GM19452 (cell line): ENCODE data around the gene ERP44.
"Not testable (repeated sequence)": the region's sequence is repeated elsewhere in the genome, so short reads cannot be mapped to it uniquely, and the experiment has no call there.

Source experiments
- ATAC-seq: cut with Tn5 transposase; IDR thresholded peaks from one replicate; pipeline ENCODE4 v1.9.1; 2021; ENCODE audit not compliant: unreplicated experiment

The ERP44 gene

DNA sequence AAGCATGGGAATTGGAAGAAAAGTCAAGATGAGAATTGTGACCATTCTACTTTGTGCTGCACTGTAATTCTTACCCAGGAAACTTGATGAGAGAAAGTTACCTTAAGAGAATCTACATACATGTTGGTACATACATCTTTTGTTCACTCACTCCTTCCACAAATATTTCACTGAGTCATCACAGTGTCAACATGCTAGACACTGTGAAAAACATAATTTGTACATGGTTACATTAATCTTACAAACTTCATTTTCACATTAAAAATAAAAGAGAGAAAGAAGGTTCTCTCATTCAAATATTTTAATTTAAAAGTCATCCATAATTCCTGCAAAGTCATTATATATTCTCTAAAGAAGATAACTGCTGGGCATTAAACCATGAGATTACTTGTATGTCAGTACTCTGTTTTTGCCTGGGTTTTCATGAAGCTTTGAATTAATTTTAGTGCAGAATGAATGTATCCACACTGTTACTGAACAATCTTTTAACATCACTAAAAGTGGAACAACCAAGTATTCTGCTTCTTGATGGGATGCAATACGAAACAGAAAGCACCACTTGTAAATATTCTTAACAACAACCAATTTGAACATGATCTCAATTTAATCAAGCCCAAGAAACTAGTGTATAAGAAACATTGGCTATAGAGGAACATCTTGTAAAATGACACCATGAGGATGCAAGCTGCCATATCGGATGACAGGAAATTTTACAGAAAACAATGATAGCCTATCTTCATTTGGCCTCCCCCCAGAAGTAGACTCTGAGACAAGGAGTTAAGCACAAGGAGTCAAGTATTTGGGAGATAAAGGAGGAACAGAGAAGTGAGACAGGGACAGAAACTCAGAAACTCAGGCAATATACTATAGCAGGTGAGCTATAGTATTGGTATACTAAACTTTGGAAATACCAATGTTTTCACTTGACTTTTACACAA is 28.4 kb downstream of the ERP44 start:
- ATAC-seq: no peak

DNA sequence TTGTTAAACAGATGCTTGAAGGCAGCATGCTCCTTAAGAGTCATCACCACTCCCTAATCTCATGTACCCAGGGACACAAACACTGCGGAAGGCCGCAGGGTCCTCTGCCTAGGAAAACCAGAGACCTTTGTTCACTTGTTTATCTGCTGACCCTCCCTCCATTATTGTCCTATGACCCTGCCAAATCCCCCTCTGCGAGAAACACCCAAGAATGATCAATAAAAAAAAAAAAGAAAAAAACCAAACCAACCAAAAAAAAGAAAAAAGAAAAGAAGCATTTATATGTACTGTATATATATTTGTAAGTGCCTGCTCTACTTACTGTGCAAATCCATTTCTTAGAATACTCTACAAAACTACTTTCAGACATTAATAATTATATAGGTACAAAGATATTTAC is 29.7 kb downstream of the ERP44 start:
- ATAC-seq: not testable (repeated sequence)

DNA sequence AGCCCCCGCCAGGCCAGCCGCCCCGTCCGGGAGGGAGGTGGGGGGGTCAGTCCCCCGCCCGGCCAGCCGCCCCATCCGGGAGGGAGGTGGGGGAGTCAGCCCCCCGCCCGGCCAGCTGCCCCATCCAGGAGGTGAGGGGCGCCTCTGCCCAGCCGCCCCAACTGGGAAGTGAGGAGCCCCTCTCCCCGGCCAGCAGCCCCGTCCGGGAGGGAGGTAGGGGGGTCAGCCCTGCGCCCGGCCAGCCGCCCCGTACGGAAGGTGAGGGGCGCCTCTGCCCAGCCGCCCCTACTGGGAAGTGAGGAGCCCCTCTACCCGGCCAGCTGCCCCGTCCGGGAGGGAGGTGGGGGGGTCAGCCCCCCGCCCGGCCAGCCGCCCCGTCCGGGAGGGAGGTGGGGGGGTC is 30.8 kb downstream of the ERP44 start:
- ATAC-seq: not testable (repeated sequence)

- peak; percentile 68 for ATAC-seq
These were observed 32.3 kb downstream of the ERP44 start for GRCh38 chr9:100066539-100066938.

DNA sequence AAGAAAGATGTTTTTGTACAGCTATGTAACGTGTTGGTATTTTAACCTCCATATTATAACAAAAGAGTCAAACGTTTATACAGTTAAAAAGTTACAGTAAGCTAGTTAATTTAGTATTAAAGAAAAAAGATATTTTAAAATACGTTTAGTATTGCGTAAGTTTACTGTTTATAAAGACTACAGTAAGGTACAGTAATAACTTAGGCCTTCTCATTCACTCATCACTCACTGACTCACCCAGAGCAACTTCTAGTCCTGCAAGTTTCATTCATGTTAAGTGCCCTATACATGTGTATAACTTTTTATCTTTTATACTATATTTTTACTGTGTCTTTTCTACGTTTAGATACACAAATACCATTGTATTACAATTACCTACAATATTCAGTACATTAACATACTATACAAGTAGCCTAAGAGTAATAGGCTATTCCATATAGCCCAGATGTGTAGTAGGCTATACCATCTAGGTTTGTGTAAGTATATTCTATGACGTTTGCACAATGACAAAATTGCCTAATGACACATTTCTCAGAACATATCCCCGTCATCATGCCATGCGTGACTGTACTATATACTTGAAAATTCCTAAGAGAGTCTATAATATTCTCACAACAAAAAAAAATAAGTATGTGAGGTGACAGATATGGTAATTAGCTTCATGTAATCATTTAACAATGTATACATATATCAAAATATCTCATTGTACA is 33.8 kb downstream of the ERP44 start:
- no peak for ATAC-seq

- peak; percentile 35 for ATAC-seq
These were observed 35.6 kb downstream of the ERP44 start for GRCh38 chr9:100063185-100063584.

DNA sequence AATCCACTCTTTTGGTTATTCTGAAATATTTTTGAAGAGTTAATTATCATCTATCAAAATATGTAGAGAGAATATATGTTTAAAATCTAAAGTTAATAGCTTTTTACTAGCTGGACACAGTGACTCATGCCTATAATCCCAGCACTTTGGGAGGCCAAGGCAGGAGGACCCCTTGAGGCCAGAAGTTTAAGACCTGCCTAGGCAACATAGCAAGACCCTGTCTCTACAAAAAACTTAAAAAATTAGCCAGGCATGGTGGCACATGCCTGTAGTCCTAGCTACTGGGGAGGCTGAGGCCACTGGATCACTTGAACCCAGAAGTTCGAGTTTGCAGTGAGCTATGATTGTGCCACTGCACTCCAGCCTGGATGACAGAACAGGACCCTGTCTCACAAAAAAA is 36.1 kb downstream of the ERP44 start:
- not testable (repeated sequence) for ATAC-seq

DNA sequence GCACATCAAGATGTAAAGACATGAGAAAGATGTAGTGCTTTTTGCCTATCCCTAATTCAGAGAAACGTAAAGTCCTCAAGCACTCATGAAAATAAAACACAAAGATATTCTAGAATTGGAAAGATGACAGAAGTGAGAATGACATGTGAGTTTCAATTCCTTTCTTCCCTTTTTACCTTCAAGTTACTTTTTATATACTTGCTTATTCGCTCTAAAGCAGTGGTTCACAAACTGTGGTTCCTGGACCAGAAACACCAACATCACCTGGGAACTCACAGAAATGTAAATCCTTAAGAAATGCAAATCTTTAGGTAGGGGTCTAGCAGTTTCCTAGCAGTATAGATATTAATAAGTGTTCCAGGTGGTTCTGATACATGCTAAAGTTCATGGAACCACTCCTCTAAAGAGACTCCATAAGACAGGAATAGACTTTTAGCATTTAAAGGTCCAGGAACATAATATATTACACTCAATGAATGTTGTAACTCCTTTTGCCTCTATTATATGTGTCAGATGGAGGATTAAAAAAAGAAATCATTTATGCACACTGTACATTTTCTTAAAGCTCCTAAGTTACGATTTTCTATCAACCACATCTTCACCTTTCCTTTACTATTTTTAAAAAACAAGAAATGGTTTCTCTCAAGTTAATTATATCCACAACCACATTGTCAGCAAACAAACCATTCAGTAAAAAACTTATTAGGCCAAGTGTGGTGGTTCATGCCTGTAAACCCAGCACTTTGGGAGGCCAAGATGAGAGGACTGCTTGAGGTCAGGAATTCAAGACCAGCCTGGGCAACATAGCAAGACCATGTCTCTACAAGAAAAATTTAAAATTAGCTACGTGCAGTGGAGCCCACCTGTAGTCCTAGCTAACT is 39.9 kb downstream of the ERP44 start:
- peak; percentile 71 for ATAC-seq

DNA sequence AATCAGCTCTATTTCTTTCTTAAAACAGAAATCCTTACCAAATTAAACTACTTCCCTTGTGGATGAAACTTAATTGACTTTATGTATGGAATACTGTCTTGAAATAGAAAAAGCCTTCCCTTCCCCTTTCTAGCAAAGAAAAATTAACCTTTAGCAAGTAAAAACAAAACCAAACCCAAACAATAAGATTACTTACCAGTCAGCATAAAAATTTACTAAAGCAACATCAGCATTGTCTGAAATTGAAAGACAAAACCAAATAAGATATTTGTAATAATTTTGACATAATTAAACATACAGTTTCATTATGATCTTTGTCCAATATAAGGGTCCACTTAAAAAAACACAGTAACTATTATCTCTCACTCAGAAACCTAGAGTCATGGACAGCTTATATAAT is 41.2 kb downstream of the ERP44 start:
- no peak for ATAC-seq

DNA sequence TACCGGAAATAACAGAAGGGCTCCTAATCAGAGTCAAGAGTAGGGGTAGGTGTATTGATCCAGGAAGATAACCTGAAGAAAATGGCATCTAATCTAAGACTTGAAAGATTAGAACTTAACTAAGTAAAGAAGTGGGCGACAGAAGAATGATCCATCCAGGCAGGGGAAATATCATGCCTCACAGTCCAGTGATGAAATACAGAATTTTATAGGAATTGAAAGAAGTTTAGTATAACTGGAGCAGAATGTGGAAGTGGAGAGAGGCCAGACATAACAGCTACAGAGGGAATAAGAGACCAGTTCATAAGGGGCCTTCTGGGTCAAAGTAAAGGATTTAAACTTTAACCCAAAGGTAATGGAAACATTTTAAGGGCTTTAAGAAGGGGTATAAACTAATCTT is 42.2 kb downstream of the ERP44 start:
- ATAC-seq: no peak

GRCh38 chr9:100052375-100052774 is 46.4 kb downstream of the ERP44 start:
- no peak for ATAC-seq

DNA sequence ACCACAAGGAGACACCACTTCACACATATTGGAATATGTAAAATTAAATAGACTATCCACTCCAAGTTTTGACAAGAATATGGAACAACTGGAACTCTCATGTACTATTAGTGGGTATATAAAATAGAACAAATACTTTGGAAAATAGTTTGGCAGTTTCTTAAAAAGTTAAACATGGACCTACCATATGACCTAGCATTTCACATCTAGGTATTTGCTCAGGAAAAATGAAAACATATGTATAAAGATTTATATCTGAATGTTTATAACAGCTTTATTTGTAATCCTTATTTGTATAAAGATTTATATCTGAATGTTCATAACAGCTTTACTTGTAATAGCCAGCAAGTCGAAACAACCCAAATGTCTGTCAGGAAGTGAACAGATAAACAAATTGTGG is 49.2 kb downstream of the ERP44 start:
- ATAC-seq: no peak

DNA sequence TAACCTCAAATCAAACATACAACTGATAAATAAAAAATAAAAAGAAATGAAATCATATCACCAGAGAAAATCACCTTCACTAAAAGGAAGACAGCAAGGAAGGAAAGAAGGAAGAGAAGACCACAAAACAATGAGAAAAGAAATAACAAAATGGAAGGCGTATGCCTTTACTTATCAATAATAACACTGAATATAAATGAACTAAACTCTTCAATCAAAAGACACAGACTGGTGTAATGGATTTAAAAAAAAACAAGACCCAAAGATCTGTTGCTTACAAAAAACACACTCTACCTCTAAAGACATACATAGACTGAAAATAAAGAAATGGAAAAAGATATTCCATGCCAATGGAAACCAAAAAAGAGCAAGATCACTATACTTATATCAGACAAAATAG is 60.3 kb downstream of the ERP44 start:
- no peak for ATAC-seq

DNA sequence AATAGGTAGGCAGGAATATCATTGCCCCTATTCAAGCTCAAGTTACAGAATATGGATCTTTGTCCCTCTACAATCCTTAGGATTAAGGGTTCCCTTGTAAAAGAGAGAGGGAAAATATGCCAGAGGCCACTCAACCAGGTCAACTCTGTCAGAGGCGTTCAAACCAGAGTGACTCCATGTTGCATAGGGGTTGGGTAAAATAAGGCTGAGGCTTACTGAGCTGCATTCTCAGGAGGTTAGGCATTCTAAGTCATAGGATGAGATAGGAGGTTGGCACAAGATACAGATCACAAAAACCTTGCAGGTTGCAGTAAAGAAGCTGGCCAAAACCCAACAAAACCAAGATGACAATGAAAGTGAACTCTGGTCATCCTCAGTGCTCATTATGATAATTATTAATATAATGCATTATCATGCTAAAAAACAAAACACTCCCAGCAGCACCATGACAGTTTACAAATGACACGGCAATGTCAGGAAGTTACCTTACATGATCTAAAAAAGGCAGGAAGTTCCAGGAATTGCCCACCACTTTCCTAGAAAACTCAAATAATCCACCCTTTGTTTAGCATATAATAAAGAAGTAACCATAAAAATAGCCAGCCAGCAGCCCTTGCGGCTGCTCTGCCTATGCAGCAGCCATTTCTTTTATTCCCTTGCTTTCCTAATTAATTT is 64.8 kb downstream of the ERP44 start:
- ATAC-seq: no peak

GRCh38 chr9:100030548-100030947 is 68.3 kb downstream of the ERP44 start:
- no peak for ATAC-seq

DNA sequence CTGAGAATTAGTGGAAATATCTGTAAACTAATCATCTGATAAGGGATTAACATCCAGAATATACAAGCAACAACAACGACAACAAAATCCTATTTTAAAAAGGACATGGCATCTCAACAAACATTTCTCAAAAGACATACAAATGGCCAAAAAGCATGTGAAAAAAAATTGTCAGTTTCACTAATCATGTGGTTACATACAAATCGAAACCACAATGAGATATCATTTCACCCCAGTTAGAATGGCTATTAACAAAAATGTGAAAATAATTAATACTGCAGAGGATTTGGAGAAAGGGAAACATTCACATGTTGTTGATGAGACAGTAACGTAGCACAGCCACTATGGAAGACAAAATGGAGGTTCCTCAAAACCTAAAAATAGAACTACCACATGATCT is 69.5 kb downstream of the ERP44 start:
- ATAC-seq: no peak

DNA sequence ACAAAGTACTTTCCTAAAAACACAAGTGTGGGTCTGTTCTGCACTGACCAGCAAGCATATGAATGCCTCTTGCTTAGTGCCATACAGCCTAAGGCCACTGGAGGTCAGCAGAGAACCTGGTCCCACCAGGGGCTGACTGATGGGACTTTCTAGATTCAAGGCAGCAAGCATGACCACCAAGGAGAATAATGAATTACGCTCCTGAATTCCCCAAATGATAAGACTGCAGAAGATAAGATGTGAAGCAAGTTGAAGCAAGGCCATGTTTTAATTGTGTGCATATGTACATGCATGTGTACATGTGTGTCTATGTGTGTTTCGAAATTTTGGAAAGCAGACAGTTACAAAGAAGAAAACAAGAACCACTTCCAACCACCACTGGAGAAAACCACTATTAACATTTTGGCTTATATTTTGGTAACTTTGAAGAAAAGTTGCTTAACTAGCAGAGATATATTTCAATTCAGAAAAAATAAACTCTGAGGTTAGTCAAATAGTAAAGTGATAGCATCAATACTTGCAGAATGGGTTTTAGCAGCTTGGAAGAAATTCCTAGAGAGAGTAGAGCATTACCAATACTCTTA is 70.5 kb downstream of the ERP44 start:
- peak; percentile 86 for ATAC-seq

- ATAC-seq: no peak
These were observed 71.3 kb downstream of the ERP44 start for GRCh38 chr9:100027543-100027942.

- no peak for ATAC-seq
These were observed 76.9 kb downstream of the ERP44 start for GRCh38 chr9:100021931-100022330.

GRCh38 chr9:100020121-100020795 is 78.5 kb downstream of the ERP44 start:
- ATAC-seq: no peak
